SK-N-SH (cell line): ENCODE measurements around the gene MAPK10. TPM values are rescaled to one million over a fixed set of nuclear protein-coding genes. Genes with fewer than 3 reads are reported as not detected.

Experiments
- CTCF ChIA-PET: fragments of 300-600, 350-600 bp; formaldehyde crosslinking; extraction: SDS; loops from one replicate; lab custom pipeline; 2021; lab: Yijun Ruan, JAX
- POLR2A ChIA-PET: fragments of 350-600 bp; sonication (Branson Sonifier 250); formaldehyde crosslinking; extraction: SDS; loops from one replicate; lab custom pipeline; 2020; ENCODE audit warnings: antibody characterized with exemption, inconsistent platforms; lab: Yijun Ruan, JAX
- DNase-seq: peaks from one replicate; pipeline ENCODE4 v3.0.0; 2012
- H2AFZ ChIP-seq: fragments of 200-600 bp; sonication (generic); 2 replicates; pipeline ENCODE4 v1.8.1; 2016; ENCODE audit warnings: antibody characterized with exemption, mild to moderate bottlenecking, low read depth
- H3F3A ChIP-seq: fragments of 200-600 bp; sonication (generic); replicated peaks from 2 replicates; pipeline ENCODE3; 2016; ENCODE audit warnings: antibody characterized with exemption, mild to moderate bottlenecking; ENCODE audit not compliant: insufficient read depth
- H3K27ac ChIP-seq, 2 experiments: fragments of 200-500 bp in 1 of 2; fragments of 200-600 bp in 1 of 2; sonication (Bioruptor generic) in 1 of 2; sonication (generic), shearing (Covaris generic) in 1 of 2; 2 replicates each; pipeline versions ENCODE4 v1.5.1 to v1.6.1; 2014 to 2016; ENCODE audit warnings: low read depth in 2 of 2, inconsistent platforms in 1 of 2, low read length in 1 of 2, mild to moderate bottlenecking in 1 of 2, mixed read lengths in 1 of 2
- H3K27me3 ChIP-seq: fragments of 200-600 bp; sonication (generic), shearing (Covaris generic); 2 replicates; pipeline ENCODE4 v1.6.1; 2016; ENCODE audit warnings: mixed run types; ENCODE audit not compliant: insufficient read depth
- H3K36me3 ChIP-seq, 2 experiments: fragments of 200-500 bp in 1 of 2; fragments of 200-600 bp in 1 of 2; sonication (Bioruptor generic) in 1 of 2; sonication (generic) in 1 of 2; replicated peaks in 1 of 2; 2 replicates each; pipeline versions ENCODE3 to v1.5.1; 2014 to 2016; ENCODE audit warnings: low read length in 1 of 2, mild to moderate bottlenecking in 1 of 2; ENCODE audit not compliant: insufficient read depth in 2 of 2, control insufficient read depth in 1 of 2
- H3K4me1 ChIP-seq, 2 experiments: fragments of 200-500 bp in 1 of 2; fragments of 200-600 bp in 1 of 2; sonication (Bioruptor generic) in 1 of 2; sonication (generic), shearing (Covaris generic) in 1 of 2; 2 replicates each; pipeline versions ENCODE4 v1.5.1 to v1.6.1; 2014 to 2016; ENCODE audit warnings: low read depth in 1 of 2, low read length in 1 of 2, mixed run types in 1 of 2; ENCODE audit not compliant: insufficient read depth in 2 of 2, control insufficient read depth in 1 of 2
- H3K4me2 ChIP-seq: fragments of 200-600 bp; sonication (generic), shearing (Covaris generic); 2 replicates; pipeline ENCODE4 v1.6.1; 2017; ENCODE audit warnings: mixed run types
- H3K4me3 ChIP-seq, 2 experiments: fragments of 200-500 bp in 1 of 2; fragments of 200-600 bp in 1 of 2; sonication (Bioruptor generic) in 1 of 2; sonication (generic), shearing (Covaris generic) in 1 of 2; 2 replicates each; pipeline versions ENCODE4 v1.5.1 to v1.8.1; 2014 to 2016; ENCODE audit warnings: low read depth in 2 of 2, inconsistent platforms in 1 of 2, low read length in 1 of 2, mild to moderate bottlenecking in 1 of 2, mixed read lengths in 1 of 2, moderate library complexity in 1 of 2
- H3K79me2 ChIP-seq: fragments of 200-600 bp; sonication (generic); 2 replicates; pipeline ENCODE4 v1.8.1; 2017; ENCODE audit warnings: mild to moderate bottlenecking; ENCODE audit not compliant: insufficient read depth
- H3K9ac ChIP-seq: fragments of 200-600 bp; sonication (generic); 2 replicates; pipeline ENCODE4 v1.6.1; 2017; ENCODE audit warnings: mixed run types
- H3K9me2 ChIP-seq: fragments of 200-600 bp; sonication (generic); 2 replicates; pipeline ENCODE4 v1.6.1; 2017; ENCODE audit warnings: mixed run types
- H3K9me3 ChIP-seq: fragments of 200-600 bp; sonication (generic); 2 replicates; pipeline ENCODE4 v1.6.1; 2017; ENCODE audit warnings: mixed run types, mild to moderate bottlenecking, moderate library complexity
- H4K20me1 ChIP-seq: fragments of 200-600 bp; sonication (generic); 2 replicates; pipeline ENCODE4 v1.6.1; 2017; ENCODE audit warnings: mild to moderate bottlenecking, mixed run types; ENCODE audit not compliant: insufficient read depth
- ELF1 ChIP-seq: IDR thresholded peaks from 2 replicates; pipeline ENCODE4 v1.4.0; 2012
- EP300 ChIP-seq, 2 experiments: IDR thresholded peaks; 2 replicates each; pipeline versions ENCODE4 v1.4.0 to v1.6.1; 2012; ENCODE audit warnings: borderline replicate concordance in 1 of 2, low read depth in 1 of 2, low read length in 1 of 2
- FOXM1 ChIP-seq: IDR thresholded peaks from 2 replicates; pipeline ENCODE4 v1.4.0; 2012; ENCODE audit warnings: low read depth, mild to moderate bottlenecking
- JUND ChIP-seq: IDR thresholded peaks from 2 replicates; pipeline ENCODE4 v1.4.0; 2012
- MEF2A ChIP-seq: IDR thresholded peaks from 2 replicates; pipeline ENCODE4 v1.4.0; 2012; ENCODE audit warnings: low read depth, borderline replicate concordance
- MXI1 ChIP-seq: IDR thresholded peaks from 2 replicates; pipeline ENCODE4 v1.6.1; 2012; ENCODE audit warnings: mild to moderate bottlenecking, low read depth, low read length, improper control_type of control experiment
- NFIC ChIP-seq: IDR thresholded peaks from 2 replicates; pipeline ENCODE4 v1.4.0; 2012; ENCODE audit warnings: borderline replicate concordance
- RAD21 ChIP-seq: IDR thresholded peaks from 2 replicates; pipeline ENCODE4 v1.6.1; 2012; ENCODE audit warnings: mild to moderate bottlenecking, low read length
- RCOR1 ChIP-seq: fragments of 150-350 bp; IDR thresholded peaks from 2 replicates; pipeline ENCODE4 v1.6.1; 2017; ENCODE audit warnings: antibody characterized with exemption, low read length
- REST ChIP-seq: IDR thresholded peaks from 2 replicates; pipeline ENCODE4 v1.6.1; 2012; ENCODE audit warnings: mild to moderate bottlenecking, low read depth, low read length, moderate library complexity
- RXRA ChIP-seq: IDR thresholded peaks from 2 replicates; pipeline ENCODE4 v1.4.0; 2012; ENCODE audit warnings: low read depth, mild to moderate bottlenecking, borderline replicate concordance
- TAF1 ChIP-seq: IDR thresholded peaks from 2 replicates; pipeline ENCODE4 v1.6.1; 2012; ENCODE audit warnings: low read depth, mild to moderate bottlenecking, low read length, moderate library complexity, borderline replicate concordance
- TCF12 ChIP-seq: IDR thresholded peaks from 2 replicates; pipeline ENCODE4 v1.4.0; 2012
- USF1 ChIP-seq: IDR thresholded peaks from 2 replicates; pipeline ENCODE4 v1.4.0; 2012; ENCODE audit warnings: low read depth, borderline replicate concordance
- USF2 ChIP-seq: fragments of 150-350 bp; IDR thresholded peaks from 2 replicates; pipeline ENCODE4 v1.6.1; 2017; ENCODE audit warnings: antibody characterized with exemption, low read length, low read depth, borderline replicate concordance
- WGBS: methylation state at CpG from one replicate; pipeline ENCODE4 v1.1.6; 2017; ENCODE audit warnings: low lambda C conversion rate; 5-methylcytosine and 5-hydroxymethylcytosine counted together
- polyA plus RNA-seq, 3 experiments: library from polyadenylated mRNA; depleted of rRNA; stranded (reverse); fragments of >200 nt; gene quantifications; 2 replicates each; pipeline ENCODE4 v1.2.3, GENCODE V29; 2012
- TF ChIP-seq, protein P1 (sequence below): IDR thresholded peaks from 2 replicates; pipeline ENCODE4 v1.4.0; 2012; ENCODE audit warnings: low read depth, borderline replicate concordance

The MAPK10 gene
- polyA plus RNA-seq, 1 of the 3 experiments (the other 2 are of a cell fraction), result 8.1 TPM

DNA sequence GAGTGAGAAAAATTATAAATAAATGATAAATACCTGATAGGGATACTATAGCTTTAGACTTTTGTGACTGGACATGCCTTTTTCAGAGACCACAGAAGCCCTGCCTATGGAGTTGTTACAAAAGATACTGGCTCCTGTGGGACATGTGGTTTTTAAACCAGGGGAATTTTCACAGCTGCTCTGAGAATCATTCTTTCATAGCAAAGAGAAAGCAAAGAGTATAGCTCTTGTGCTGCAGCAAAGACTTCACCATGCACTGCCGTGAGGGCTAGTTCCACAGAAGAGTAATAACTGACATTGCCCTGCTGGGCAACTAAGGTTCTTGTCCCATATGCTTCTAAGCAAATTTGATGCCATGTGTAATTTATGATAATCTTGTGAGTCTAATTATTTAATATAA is 98.2 kb downstream of the MAPK10 start (continued):
- no peak for TF ChIP-seq USF2
- no peak for TF ChIP-seq RXRA

- no peaks in the 10 kb centered on the region for H3F3A ChIP-seq
- no peak overlapping the region for H3K4me3 ChIP-seq
- POLR2A ChIA-PET, result no interaction called here
- H3K27me3 ChIP-seq, result no peaks in the 10 kb centered on the region
- no peaks in the 10 kb centered on the region for H4K20me1 ChIP-seq
- H3K79me2 ChIP-seq, result no peaks in the 10 kb centered on the region
- no peaks in the 10 kb centered on the region for H3K9me2 ChIP-seq
- no peaks in the 10 kb centered on the region for H3K9me3 ChIP-seq
- CTCF ChIA-PET, result no interaction called here
- no peak overlapping the region for H3K4me2 ChIP-seq
- DNase-seq, result no peak
- H3K4me1 ChIP-seq, result no peaks in the 10 kb centered on the region; a peak in 1 of 4 replicates
- H3K36me3 ChIP-seq, result no peaks in the 10 kb centered on the region
- TF ChIP-seq RCOR1 (no peak), JUND (no peak), MEF2A (no peak), TCF12 (no peak), TAF1 (no peak), MXI1 (no peak), RAD21 (no peak), USF2 (no peak), FOXM1 (no peak), USF1 (no peak), EP300 (IDR thresholded peaks at IDR 0.05; ENCODE audit: borderline replicate concordance in 1 of 2, low read depth in 1 of 2, low read length in 1 of 2) (no peak), NFIC (no peak), ELF1 (no peak), REST (no peak)
- TF ChIP-seq, protein P1, sequence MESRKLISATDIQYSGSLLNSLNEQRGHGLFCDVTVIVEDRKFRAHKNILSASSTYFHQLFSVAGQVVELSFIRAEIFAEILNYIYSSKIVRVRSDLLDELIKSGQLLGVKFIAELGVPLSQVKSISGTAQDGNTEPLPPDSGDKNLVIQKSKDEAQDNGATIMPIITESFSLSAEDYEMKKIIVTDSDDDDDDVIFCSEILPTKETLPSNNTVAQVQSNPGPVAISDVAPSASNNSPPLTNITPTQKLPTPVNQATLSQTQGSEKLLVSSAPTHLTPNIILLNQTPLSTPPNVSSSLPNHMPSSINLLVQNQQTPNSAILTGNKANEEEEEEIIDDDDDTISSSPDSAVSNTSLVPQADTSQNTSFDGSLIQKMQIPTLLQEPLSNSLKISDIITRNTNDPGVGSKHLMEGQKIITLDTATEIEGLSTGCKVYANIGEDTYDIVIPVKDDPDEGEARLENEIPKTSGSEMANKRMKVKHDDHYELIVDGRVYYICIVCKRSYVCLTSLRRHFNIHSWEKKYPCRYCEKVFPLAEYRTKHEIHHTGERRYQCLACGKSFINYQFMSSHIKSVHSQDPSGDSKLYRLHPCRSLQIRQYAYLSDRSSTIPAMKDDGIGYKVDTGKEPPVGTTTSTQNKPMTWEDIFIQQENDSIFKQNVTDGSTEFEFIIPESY, result no peak
- H3K9ac ChIP-seq, result no peak overlapping the region
- WGBS, result 77% methylated on average over 2 of the region's 2 CpGs
- H2AFZ ChIP-seq, result no peak overlapping the region
- H3K27ac ChIP-seq, result no peak overlapping the region
Observed at GRCh38 chr4:86256086-86256485, 103.8 kb downstream of the MAPK10 start.
